HEK293 (cell line): ENCODE measurements around the gene GSN.

Experiments
- CTCF ChIP-seq: fragments of 450-650 bp; formaldehyde crosslinking; IDR thresholded peaks from 2 replicates; pipeline ENCODE4 v1.5.1; 2016; ENCODE audit warnings: missing biosample characterization, missing genetic modification characterization
- ELK4 ChIP-seq: IDR thresholded peaks from 2 replicates; pipeline ENCODE4 v1.6.1; 2011; ENCODE audit warnings: mild to moderate bottlenecking, low read depth, low read length, borderline replicate concordance
- KLF1 ChIP-seq: fragments of 450-650 bp; formaldehyde crosslinking; IDR thresholded peaks from 2 replicates; pipeline ENCODE4 v1.5.1; 2016; ENCODE audit warnings: missing biosample characterization, missing genetic modification characterization
- KLF9 ChIP-seq: fragments of 450-650 bp; formaldehyde crosslinking; IDR thresholded peaks from 2 replicates; pipeline ENCODE4 v1.5.1; 2016; ENCODE audit warnings: missing biosample characterization, missing genetic modification characterization, low read depth
- TSHZ1 ChIP-seq: fragments of 450-650 bp; formaldehyde crosslinking; IDR thresholded peaks from 2 replicates; pipeline ENCODE4 v1.5.1; 2016; ENCODE audit warnings: missing biosample characterization, missing genetic modification characterization, borderline replicate concordance
- ZNF138 ChIP-seq: fragments of 450-650 bp; formaldehyde crosslinking; IDR thresholded peaks from 2 replicates; pipeline ENCODE4 v1.5.1; 2016; ENCODE audit warnings: missing biosample characterization, missing genetic modification characterization, borderline replicate concordance
- ZNF19 ChIP-seq: fragments of 450-650 bp; formaldehyde crosslinking; IDR thresholded peaks from 2 replicates; pipeline ENCODE4; 2016; ENCODE audit warnings: missing biosample characterization, missing genetic modification characterization, low read depth
- ZNF202 ChIP-seq: fragments of 450-650 bp; formaldehyde crosslinking; IDR thresholded peaks from 2 replicates; pipeline ENCODE4 v1.5.1; 2016; ENCODE audit warnings: missing biosample characterization, missing genetic modification characterization, borderline replicate concordance
- ZNF24 ChIP-seq: fragments of 450-650 bp; formaldehyde crosslinking; IDR thresholded peaks from 2 replicates; pipeline ENCODE4 v1.5.1; 2016; ENCODE audit warnings: missing biosample characterization, missing genetic modification characterization
- ZNF335 ChIP-seq: fragments of 450-650 bp; formaldehyde crosslinking; conservative IDR thresholded peaks from 2 replicates; pipeline ENCODE4 v1.5.1; 2016; ENCODE audit warnings: missing biosample characterization, missing genetic modification characterization
- ZNF549 ChIP-seq: fragments of 450-650 bp; IDR thresholded peaks from 2 replicates; pipeline ENCODE4 v1.5.1; 2018; ENCODE audit warnings: missing biosample characterization, missing genetic modification characterization, mild to moderate bottlenecking, inconsistent platforms, moderate library complexity
- ZNF561 ChIP-seq: fragments of 450-650 bp; IDR thresholded peaks from 2 replicates; pipeline ENCODE4 v1.5.1; 2018; ENCODE audit warnings: missing biosample characterization, missing genetic modification characterization, borderline replicate concordance
- ZNF654 ChIP-seq: fragments of 450-650 bp; formaldehyde crosslinking; IDR thresholded peaks from 2 replicates; pipeline ENCODE4 v1.5.1; 2016; ENCODE audit warnings: low read depth, missing biosample characterization, missing genetic modification characterization

- TF ChIP-seq ZNF202 (no peak), CTCF (tag by site-specific recombination) (no peak), ZNF19 (tag by site-specific recombination) (no peak), ZNF561 (tag by site-specific recombination) (no peak), KLF1 (tag by site-specific recombination) (no peak), ZNF549 (tag by site-specific recombination) (no peak), ELK4 (no peak), TSHZ1 (tag by site-specific recombination) (no peak), ZNF138 (tag by site-specific recombination) (no peak), KLF9 (tag by site-specific recombination) (no peak), ZNF654 (tag by site-specific recombination) (no peak), ZNF24 (tag by site-specific recombination) (no peak), ZNF335 (tag by site-specific recombination) (no peak)
Observed at GRCh38 chr9:121371495-121372061, 103.6 kb downstream of the GSN start.
